Measurements from ENCODE around the gene INAFM2. TPM values are rescaled to one million over a fixed set of nuclear protein-coding genes. Genes with fewer than 3 reads are reported as not detected.

Gene INAFM2
- total and polyA plus RNA-seq, 9 of the 15 experiments (the other 6 are each of a cell fraction or from before 2014, with no cell fraction given): 11.8 to 43.1 (median 27.2) TPM

GRCh38 chr15:40306371-40306770, 17.1 kb upstream of the INAFM2 start:
- BruUV-seq (replicated peaks): no TSS peak
- intact Hi-C loops (cut with micrococcal nuclease): no loop called here
- no peak overlapping the region for H3K4me2 ChIP-seq (ENCODE audit: insufficient read depth, low read length)

More at GRCh38 chr15:40306371-40306770, 17.1 kb upstream of the INAFM2 start:
- H3K4me3 ChIP-seq: no peak overlapping the region
- H4K20me1 ChIP-seq (replicated peaks; ENCODE audit: control insufficient read depth, insufficient read depth, low read length): no peaks in the 10 kb centered on the region
- no peaks in the 10 kb centered on the region for H3K9me1 ChIP-seq (ENCODE audit: control insufficient read depth, insufficient read depth, low read length)
- H3K36me3 ChIP-seq (ENCODE audit: control insufficient read depth, insufficient read depth, low read length): no peaks in the 10 kb centered on the region
- no peaks in the 10 kb centered on the region for H3K9me3 ChIP-seq (replicated peaks; ENCODE audit: control insufficient read depth, insufficient read depth, low read depth, low read length)
- ATAC-seq (no peak), DNase-seq (ENCODE audit: extremely low read depth in 1 of 4, low spot score in 3 of 4) (no peak), FAIRE-seq (no peak)
- in situ Hi-C loops (cut with MboI): no loop called here
- ChIA-PET CTCF (ENCODE audit: low intra/inter-chr PET ratio) (no interaction called here), POLR2A (interaction anchor here (1.1 kb wide), 1 partner anchor 26 kb away, joined by 3 read pairs; no protein-coding TSS in a partner anchor)
- H3K79me2 ChIP-seq (ENCODE audit: control insufficient read depth, insufficient read depth, low read length): no peaks in the 10 kb centered on the region
- H3K27me3 ChIP-seq (ENCODE audit: control insufficient read depth in 2 of 2, insufficient read depth in 2 of 2, low read length in 2 of 2): peaks cover 0 to 6% of the 10 kb centered on the region in 2 experiments; a peak in 2 of 5 replicates
- 0 out of 2 replicates have a peak overlapping the region, but pooled peaks have one; percentile 10 for H2AFZ ChIP-seq (ENCODE audit: low read depth, low read length)
- no peak overlapping the region for H3K27ac ChIP-seq (ENCODE audit: extremely low read depth, low read depth, low read length)
- no peak for TF ChIP-seq RNF219 (CRISPR knock-in tag; IDR thresholded peaks at IDR 0.05)
- no peak for TF ChIP-seq NRF1 (conservative IDR thresholded peaks at IDR 0.05 in 1 of 2, IDR thresholded peaks at IDR 0.05 in 1 of 2)
- TF ChIP-seq PREB (CRISPR knock-in tag; IDR thresholded peaks at IDR 0.05): no peak
- TF ChIP-seq CBFA2T3 (IDR thresholded peaks at IDR 0.05): no peak
- TF ChIP-seq ZFP1 (CRISPR knock-in tag; IDR thresholded peaks at IDR 0.05): no peak
- WGBS (ENCODE audit: insufficient coverage, low coverage, missing lambda C conversion rate): 58% methylated on average over 5 of the region's 5 CpGs
- H3K4me1 ChIP-seq (replicated peaks in 1 of 2; ENCODE audit: control insufficient read depth in 2 of 2, insufficient read depth in 2 of 2, low read length in 2 of 2): peaks cover 33 to 48% of the 10 kb centered on the region in 2 experiments
- H3K9ac ChIP-seq (ENCODE audit: insufficient read depth in 1 of 2, low read depth in 2 of 2, low read length in 2 of 2): no peak overlapping the region

Measured in K562 (cell line).